ENCODE data around the gene PCDHGB4.
"Not testable (repeated sequence)": the region's sequence is repeated elsewhere in the genome, so short reads cannot be mapped to it uniquely, and the experiment has no call there.

The PCDHGB4 gene

GRCh38 chr5:141399555-141400258, 12.2 kb downstream of the PCDHGB4 start:
- no peaks in the 10 kb centered on the region for H3K36me3 ChIP-seq (replicated peaks)
- in situ Hi-C loops (cut with MboI; ENCODE audit: low sequenced_read_pairs) = no loop called here
- H3K27me3 ChIP-seq (ENCODE audit: low read depth) = no peaks in the 10 kb centered on the region
- H3K9me3 ChIP-seq = no peaks in the 10 kb centered on the region
- no peaks in the 10 kb centered on the region for H3K4me1 ChIP-seq
- no peak for DNase-seq (ENCODE audit: low spot score in 2 of 2)
- no peak overlapping the region for H3K4me3 ChIP-seq

DNA sequence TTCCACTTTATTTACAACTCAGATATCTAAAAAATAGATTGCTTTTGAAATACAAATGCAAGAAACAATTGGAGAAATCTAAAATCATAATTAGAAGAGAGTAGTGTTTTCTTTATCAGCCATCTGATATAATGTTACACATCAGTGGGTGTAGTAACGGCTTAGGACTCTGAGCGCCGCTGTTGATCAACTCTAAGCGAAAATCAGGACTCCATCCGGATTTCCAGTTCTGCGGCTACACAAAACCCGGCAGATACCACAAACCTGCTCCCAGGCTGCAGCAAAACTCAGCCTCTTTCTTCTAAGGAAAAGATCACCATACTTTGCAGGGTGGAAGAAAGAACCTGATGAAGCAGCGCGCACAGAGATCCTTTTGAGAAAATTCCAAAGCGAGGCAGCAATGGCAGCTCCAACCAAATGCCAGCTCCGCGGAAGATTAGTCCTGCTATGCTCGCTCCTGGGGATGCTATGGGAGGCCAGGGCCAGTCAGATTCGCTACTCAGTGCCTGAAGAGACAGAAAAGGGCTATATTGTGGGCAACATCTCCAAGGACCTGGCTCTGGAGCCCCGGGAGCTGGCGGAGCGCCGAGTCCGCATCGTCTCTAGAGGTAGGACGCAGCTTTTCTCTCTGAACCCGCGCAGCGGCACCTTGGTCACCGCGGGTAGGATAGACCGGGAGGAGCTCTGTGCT, 15.2 kb downstream of the PCDHGB4 start, which contains the start of gene PCDHGA9:
Gene PCDHGA9, plus strand, starts transcription at position 226 of the 691 bp plus-strand sequence. Its CDS starts 175 bp downstream, at position 401.
- Histone ChIP-seq H3K9me3 (no peaks in the 10 kb centered on the region), H3K36me3 (replicated peaks) (no peaks in the 10 kb centered on the region), H3K4me1 (no peaks in the 10 kb centered on the region), H3K4me3 (no peak within 1 kb of the TSS), H3K27me3 (ENCODE audit: low read depth) (no peaks in the 10 kb centered on the region)
- in situ Hi-C loops (cut with MboI; ENCODE audit: low sequenced_read_pairs) = no loop called here
- DNase-seq (ENCODE audit: low spot score in 2 of 2) = peak in 1 of 2 experiments; percentile 27

DNA sequence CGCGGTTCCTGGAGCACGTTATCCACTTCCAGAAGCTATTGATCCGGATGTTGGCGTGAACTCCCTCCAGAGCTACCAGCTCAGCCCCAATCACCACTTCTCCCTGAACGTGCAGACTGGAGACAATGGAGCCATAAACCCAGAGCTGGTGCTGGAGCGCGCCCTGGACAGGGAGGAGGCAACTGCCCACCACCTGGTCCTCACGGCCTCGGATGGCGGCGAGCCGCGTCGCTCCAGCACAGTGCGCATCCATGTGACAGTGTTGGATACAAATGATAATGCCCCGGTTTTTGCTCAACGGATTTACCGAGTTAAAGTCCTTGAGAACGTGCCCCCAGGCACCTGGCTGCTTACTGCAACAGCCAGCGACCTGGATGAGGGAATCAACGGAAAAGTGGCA, 15.9 kb downstream of the PCDHGB4 start:
- H3K36me3 ChIP-seq (replicated peaks) = no peaks in the 10 kb centered on the region
- H3K4me3 ChIP-seq = no peak overlapping the region
- H3K4me1 ChIP-seq = no peaks in the 10 kb centered on the region
- in situ Hi-C loops (cut with MboI; ENCODE audit: low sequenced_read_pairs) = no loop called here
- no peak for DNase-seq (ENCODE audit: low spot score in 2 of 2)
- H3K27me3 ChIP-seq (ENCODE audit: low read depth) = no peaks in the 10 kb centered on the region
- H3K9me3 ChIP-seq = no peaks in the 10 kb centered on the region

- in situ Hi-C loops (cut with MboI; ENCODE audit: low sequenced_read_pairs); H3K36me3 ChIP-seq (replicated peaks); H3K9me3 ChIP-seq; H3K4me3 ChIP-seq; H3K27me3 ChIP-seq (ENCODE audit: low read depth); H3K4me1 ChIP-seq: not testable (repeated sequence)
- peak in 1 of 2 experiments; percentile 7 for DNase-seq (ENCODE audit: low spot score in 2 of 2)
These were observed 20.4 kb downstream of the PCDHGB4 start, which contains the start of gene PCDHGB6 for GRCh38 chr5:141407790-141408505. PCDHGB6 (plus strand) TSS chr5:141408021; CDS start chr5:141408203, 182 bp downstream.

DNA sequence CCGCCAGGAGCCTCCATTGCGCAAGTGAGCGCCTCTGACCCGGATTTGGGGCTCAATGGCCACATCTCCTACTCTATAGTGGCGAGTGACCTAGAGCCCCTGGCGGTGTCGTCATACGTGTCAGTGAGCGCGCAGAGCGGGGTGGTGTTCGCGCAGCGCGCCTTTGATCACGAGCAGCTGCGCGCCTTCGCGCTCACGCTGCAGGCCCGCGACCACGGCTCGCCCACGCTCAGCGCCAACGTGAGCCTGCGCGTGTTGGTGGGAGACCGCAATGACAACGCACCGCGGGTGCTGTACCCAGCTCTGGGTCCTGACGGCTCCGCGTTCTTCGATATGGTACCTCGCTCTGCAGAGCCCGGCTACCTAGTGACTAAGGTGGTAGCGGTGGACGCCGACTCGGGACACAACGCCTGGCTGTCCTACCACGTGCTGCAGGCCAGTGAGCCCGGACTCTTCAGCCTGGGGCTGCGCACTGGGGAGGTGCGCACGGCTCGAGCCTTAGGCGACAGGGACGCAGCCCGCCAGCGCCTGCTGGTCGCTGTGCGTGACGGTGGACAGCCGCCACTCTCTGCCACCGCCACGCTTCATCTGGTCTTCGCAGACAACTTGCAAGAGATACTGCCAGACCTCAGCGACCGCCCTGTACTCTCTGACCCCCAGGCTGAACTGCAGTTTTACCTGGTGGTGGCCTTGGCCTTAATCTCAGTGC, 22.3 kb downstream of the PCDHGB4 start:
- 0 out of 2 replicates have a peak, but pooled peaks cover 2% of the 10 kb centered on the region for H3K9me3 ChIP-seq
- no peak overlapping the region for H3K4me3 ChIP-seq
- H3K27me3 ChIP-seq (ENCODE audit: low read depth) = no peaks in the 10 kb centered on the region
- in situ Hi-C loops (cut with MboI; ENCODE audit: low sequenced_read_pairs) = loop anchor here (5.0 to 10.0 kb wide), 2 partner anchors 115 to 153 kb away; no protein-coding TSS in a partner anchor
- H3K4me1 ChIP-seq = no peaks in the 10 kb centered on the region; the same call in 1 of the 2 replicates
- H3K36me3 ChIP-seq (replicated peaks) = no peaks in the 10 kb centered on the region
- no peak for DNase-seq (ENCODE audit: low spot score in 2 of 2)

GRCh38 chr5:141411575-141411974, 24.1 kb downstream of the PCDHGB4 start:
- Histone ChIP-seq H3K4me1 (no peaks in the 10 kb centered on the region; the same call in 1 of the 2 replicates), H3K9me3 (peaks cover 5% of the 10 kb centered on the region; the same call in 1 of the 2 replicates), H3K4me3 (no peak overlapping the region), H3K27me3 (ENCODE audit: low read depth) (no peaks in the 10 kb centered on the region), H3K36me3 (replicated peaks) (no peaks in the 10 kb centered on the region)
- in situ Hi-C loops (cut with MboI; ENCODE audit: low sequenced_read_pairs) = loop anchor here (5.0 to 10.0 kb wide), 2 partner anchors 113 to 151 kb away; no protein-coding TSS in a partner anchor
- no peak for DNase-seq (ENCODE audit: low spot score in 2 of 2)

- Histone ChIP-seq H3K9me3 (peaks cover 5% of the 10 kb centered on the region; the same call in 1 of the 2 replicates), H3K27me3 (ENCODE audit: low read depth) (no peaks in the 10 kb centered on the region), H3K4me1 (no peaks in the 10 kb centered on the region; the same call in 1 of the 2 replicates), H3K4me3 (peak within 1 kb of the TSS; percentile 57), H3K36me3 (replicated peaks) (no peaks in the 10 kb centered on the region)
- in situ Hi-C loops (cut with MboI; ENCODE audit: low sequenced_read_pairs) = loop anchor here (5.0 to 10.0 kb wide), 2 partner anchors 112 to 149 kb away; no protein-coding TSS in a partner anchor
- peak; percentile 66 to 85 for DNase-seq (ENCODE audit: low spot score in 2 of 2)
These were observed 25.5 kb downstream of the PCDHGB4 start, which contains the start of gene PCDHGA10 for GRCh38 chr5:141412854-141413539. PCDHGA10 (plus strand) TSS chr5:141412987; CDS start chr5:141413176, 189 bp downstream.

GRCh38 chr5:141413540-141414069, 26.1 kb downstream of the PCDHGB4 start:
- in situ Hi-C loops (cut with MboI; ENCODE audit: low sequenced_read_pairs) = loop anchor here (5.0 to 10.0 kb wide), 2 partner anchors 111 to 149 kb away; no protein-coding TSS in a partner anchor

GRCh38 chr5:141414548-141415274, 27.2 kb downstream of the PCDHGB4 start:
- not testable (repeated sequence) for H3K36me3 ChIP-seq (replicated peaks); H3K9me3 ChIP-seq; H3K27me3 ChIP-seq (ENCODE audit: low read depth); H3K4me1 ChIP-seq; DNase-seq (ENCODE audit: low spot score in 2 of 2); H3K4me3 ChIP-seq
- in situ Hi-C loops (cut with MboI; ENCODE audit: low sequenced_read_pairs) = loop anchor here (5.0 to 10.0 kb wide), 2 partner anchors 110 to 148 kb away; no protein-coding TSS in a partner anchor

More at GRCh38 chr5:141413540-141414069, 26.1 kb downstream of the PCDHGB4 start:
- DNase-seq (ENCODE audit: low spot score in 2 of 2) = peak in 1 of 2 experiments; percentile 4
- H3K9me3 ChIP-seq = peaks cover 5% of the 10 kb centered on the region; the same call in 1 of the 2 replicates
- H3K4me3 ChIP-seq = peak overlapping the region; percentile 57
- H3K27me3 ChIP-seq (ENCODE audit: low read depth) = no peaks in the 10 kb centered on the region
- H3K36me3 ChIP-seq (replicated peaks) = no peaks in the 10 kb centered on the region
- no peaks in the 10 kb centered on the region; the same call in 1 of the 2 replicates for H3K4me1 ChIP-seq

DNA sequence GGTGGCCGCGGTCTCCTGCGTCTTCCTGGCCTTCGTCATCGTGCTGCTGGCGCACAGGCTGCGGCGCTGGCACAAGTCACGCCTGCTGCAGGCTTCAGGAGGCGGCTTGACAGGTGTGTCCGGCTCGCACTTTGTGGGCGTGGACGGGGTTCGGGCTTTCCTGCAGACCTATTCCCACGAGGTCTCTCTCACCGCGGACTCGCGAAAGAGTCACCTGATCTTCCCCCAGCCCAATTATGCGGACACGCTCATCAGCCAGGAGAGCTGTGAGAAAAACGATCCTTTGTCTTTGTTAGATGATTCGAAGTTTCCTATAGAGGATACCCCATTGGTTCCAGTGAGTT, 27.7 kb downstream of the PCDHGB4 start:
- not testable (repeated sequence) for H3K4me3 ChIP-seq

DNA sequence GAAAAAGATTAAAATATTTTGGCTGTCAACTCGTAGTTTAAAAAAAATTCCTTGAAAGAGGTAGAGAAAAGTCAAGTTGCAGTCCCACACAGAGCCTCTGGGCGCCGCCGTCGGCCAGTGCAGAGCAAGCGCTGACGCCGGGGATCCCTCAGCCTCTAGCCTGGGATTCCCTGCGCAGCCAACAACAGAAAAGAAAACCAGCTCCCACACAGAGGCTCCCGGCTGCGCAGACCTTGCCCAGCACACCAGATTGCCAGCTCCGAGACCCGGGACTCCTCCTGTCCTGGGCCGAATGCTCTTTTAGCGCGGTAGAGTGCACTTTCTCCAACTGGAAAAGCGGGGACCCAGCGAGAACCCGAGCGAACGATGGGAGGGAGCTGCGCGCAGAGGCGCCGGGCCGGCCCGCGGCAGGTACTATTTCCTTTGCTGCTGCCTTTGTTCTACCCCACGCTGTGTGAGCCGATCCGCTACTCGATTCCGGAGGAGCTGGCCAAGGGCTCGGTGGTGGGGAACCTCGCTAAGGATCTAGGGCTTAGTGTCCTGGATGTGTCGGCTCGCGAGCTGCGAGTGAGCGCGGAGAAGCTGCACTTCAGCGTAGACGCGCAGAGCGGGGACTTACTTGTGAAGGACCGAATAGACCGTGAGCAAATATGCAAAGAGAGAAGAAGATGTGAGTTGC, 30.1 kb downstream of the PCDHGB4 start, which contains the start of gene PCDHGB7:
Gene PCDHGB7, plus strand, starts transcription at position 184 of the 679 bp plus-strand sequence. Its CDS starts 183 bp downstream, at position 367.
- DNase-seq (ENCODE audit: low spot score in 2 of 2); H3K27me3 ChIP-seq (ENCODE audit: low read depth); H3K4me1 ChIP-seq; H3K4me3 ChIP-seq; H3K9me3 ChIP-seq; H3K36me3 ChIP-seq (replicated peaks): not testable (repeated sequence)
- in situ Hi-C loops (cut with MboI; ENCODE audit: low sequenced_read_pairs) = loop anchor here (10.0 kb wide), 1 partner anchor 107 kb away; no protein-coding TSS in a partner anchor

More for the DNA sequence above, 27.7 kb downstream of the PCDHGB4 start:
- H3K36me3 ChIP-seq (replicated peaks); DNase-seq (ENCODE audit: low spot score in 2 of 2); H3K27me3 ChIP-seq (ENCODE audit: low read depth); H3K9me3 ChIP-seq; H3K4me1 ChIP-seq: not testable (repeated sequence)
- in situ Hi-C loops (cut with MboI; ENCODE audit: low sequenced_read_pairs) = loop anchor here (10.0 kb wide), 1 partner anchor 110 kb away; no protein-coding TSS in a partner anchor
